Activated naive CD4-positive, alpha-beta T cell treated with anti-CD3 and anti-CD28 coated beads, Interleukin-2, amount 10 ng/mL, durations not matched to agents 7 days and 5 days (primary cell): ENCODE results near the gene CAMK2B.

Experiments
- CTCF ChIA-PET: fragments of 350-600 bp; sonication (Branson Sonifier 250); formaldehyde crosslinking; loops from one replicate; lab custom pipeline; 2021; ENCODE audit warnings: antibody characterized with exemption; lab: Charles Lee
- DNase-seq: peaks from one replicate; pipeline ENCODE4 v3.0.0-alpha.2; 2020
- H3K27ac Mint-ChIP-seq: one replicate; pipeline ENCODE4 v1.8.0; 2021; ENCODE audit warnings: mild to moderate bottlenecking, moderate library complexity, mixed read lengths
- H3K27me3 Mint-ChIP-seq: one replicate; pipeline ENCODE4 v1.8.0; 2021; ENCODE audit warnings: mild to moderate bottlenecking, mixed read lengths
- H3K36me3 Mint-ChIP-seq: one replicate; pipeline ENCODE4 v1.8.0; 2021; ENCODE audit warnings: mixed read lengths
- H3K4me1 Mint-ChIP-seq: one replicate; pipeline ENCODE4 v1.8.0; 2021; ENCODE audit warnings: mixed read lengths
- H3K4me3 Mint-ChIP-seq: one replicate; pipeline ENCODE4 v1.8.0; 2021; ENCODE audit warnings: mild to moderate bottlenecking, moderate library complexity, mixed read lengths
- H3K9me3 Mint-ChIP-seq: one replicate; pipeline ENCODE4 v1.8.0; 2021; ENCODE audit warnings: mixed read lengths

The CAMK2B gene

GRCh38 chr7:44220046-44220357, 105.4 kb downstream of the CAMK2B start:
- Mint-ChIP-seq H3K4me3 (no peak overlapping the region), H3K4me1 (no peaks in the 10 kb centered on the region), H3K27me3 (peaks cover 4% of the 10 kb centered on the region), H3K36me3 (no peaks in the 10 kb centered on the region), H3K27ac (no peak overlapping the region), H3K9me3 (no peaks in the 10 kb centered on the region)
- CTCF ChIA-PET: no interaction called here
- DNase-seq: no peak

- Mint-ChIP-seq H3K9me3 (no peaks in the 10 kb centered on the region), H3K36me3 (no peaks in the 10 kb centered on the region), H3K27me3 (peaks cover 4% of the 10 kb centered on the region), H3K4me3 (no peak overlapping the region), H3K4me1 (no peaks in the 10 kb centered on the region), H3K27ac (no peak overlapping the region)
- CTCF ChIA-PET: no interaction called here
- DNase-seq: no peak
Measured at GRCh38 chr7:44219371-44220045, 105.9 kb downstream of the CAMK2B start.

- DNase-seq: no peak
- Mint-ChIP-seq H3K27ac (no peak overlapping the region), H3K4me1 (no peaks in the 10 kb centered on the region), H3K9me3 (no peaks in the 10 kb centered on the region), H3K4me3 (no peak overlapping the region), H3K36me3 (no peaks in the 10 kb centered on the region), H3K27me3 (no peaks in the 10 kb centered on the region)
- CTCF ChIA-PET: interaction anchor here (0.9 kb wide), 1 partner anchor 26 kb away, joined by 3 read pairs; no protein-coding TSS in a partner anchor
Measured at GRCh38 chr7:44218418-44219201, 106.8 kb downstream of the CAMK2B start.

- Mint-ChIP-seq H3K36me3 (no peaks in the 10 kb centered on the region), H3K27ac (no peak overlapping the region), H3K4me1 (no peaks in the 10 kb centered on the region), H3K27me3 (no peaks in the 10 kb centered on the region), H3K9me3 (no peaks in the 10 kb centered on the region), H3K4me3 (no peak overlapping the region)
- CTCF ChIA-PET: interaction anchor here (0.9 to 1.3 kb wide), 2 partner anchors 23 to 27 kb away, joined by 3 to 4 read pairs; no protein-coding TSS in a partner anchor
- no peak for DNase-seq
Measured at GRCh38 chr7:44217852-44218402, 107.5 kb downstream of the CAMK2B start.

- H3K9me3 Mint-ChIP-seq: no peaks in the 10 kb centered on the region
- no peak for DNase-seq
- no peak overlapping the region for H3K27ac Mint-ChIP-seq
- H3K36me3 Mint-ChIP-seq: peaks cover 4% of the 10 kb centered on the region
- no peak overlapping the region for H3K4me3 Mint-ChIP-seq
- H3K27me3 Mint-ChIP-seq: no peaks in the 10 kb centered on the region
- CTCF ChIA-PET: interaction anchor here (1.3 kb wide), 1 partner anchor 23 kb away, joined by 4 read pairs; no protein-coding TSS in a partner anchor
- H3K4me1 Mint-ChIP-seq: no peaks in the 10 kb centered on the region
Measured at GRCh38 chr7:44217223-44217714, 108.1 kb downstream of the CAMK2B start.

GRCh38 chr7:44216521-44217222, 108.7 kb downstream of the CAMK2B start:
- no peak overlapping the region for H3K27ac Mint-ChIP-seq
- H3K4me3 Mint-ChIP-seq: no peak overlapping the region
- no peaks in the 10 kb centered on the region for H3K9me3 Mint-ChIP-seq
- H3K27me3 Mint-ChIP-seq: no peaks in the 10 kb centered on the region
- H3K4me1 Mint-ChIP-seq: no peaks in the 10 kb centered on the region
- CTCF ChIA-PET: interaction anchor here (1.3 kb wide), 1 partner anchor 24 kb away, joined by 4 read pairs; no protein-coding TSS in a partner anchor
- no peak for DNase-seq
- peaks cover 6% of the 10 kb centered on the region for H3K36me3 Mint-ChIP-seq

- no peaks in the 10 kb centered on the region for H3K4me1 Mint-ChIP-seq
- H3K36me3 Mint-ChIP-seq: peaks cover 10% of the 10 kb centered on the region
- H3K4me3 Mint-ChIP-seq: no peak overlapping the region
- CTCF ChIA-PET: no interaction called here
- no peak overlapping the region for H3K27ac Mint-ChIP-seq
- DNase-seq: no peak
- no peaks in the 10 kb centered on the region for H3K9me3 Mint-ChIP-seq
- no peaks in the 10 kb centered on the region for H3K27me3 Mint-ChIP-seq
Measured at GRCh38 chr7:44216019-44216418, 109.4 kb downstream of the CAMK2B start.

- DNase-seq: no peak
- H3K4me1 Mint-ChIP-seq: no peaks in the 10 kb centered on the region
- H3K4me3 Mint-ChIP-seq: no peak overlapping the region
- CTCF ChIA-PET: interaction anchor here (1.1 to 2.1 kb wide), 3 partner anchors 26 to 260 kb away, joined by 3 to 7 read pairs (median 5); no protein-coding TSS in a partner anchor
- H3K9me3 Mint-ChIP-seq: no peaks in the 10 kb centered on the region
- H3K36me3 Mint-ChIP-seq: peaks cover 13% of the 10 kb centered on the region
- H3K27me3 Mint-ChIP-seq: no peaks in the 10 kb centered on the region
- H3K27ac Mint-ChIP-seq: no peak overlapping the region
Measured at GRCh38 chr7:44215531-44215930, 109.9 kb downstream of the CAMK2B start.

- CTCF ChIA-PET: interaction anchor here (1.0 to 2.1 kb wide), 5 partner anchors 12 to 352 kb away, joined by 4 to 7 read pairs (median 5); no protein-coding TSS in a partner anchor
- Mint-ChIP-seq H3K27me3 (no peaks in the 10 kb centered on the region), H3K4me1 (no peaks in the 10 kb centered on the region), H3K4me3 (no peak overlapping the region), H3K36me3 (peaks cover 24% of the 10 kb centered on the region), H3K27ac (no peak overlapping the region), H3K9me3 (no peaks in the 10 kb centered on the region)
- no peak for DNase-seq
Measured at GRCh38 chr7:44213877-44214388, 111.5 kb downstream of the CAMK2B start.

GRCh38 chr7:44213206-44213876, 112.1 kb downstream of the CAMK2B start:
- Mint-ChIP-seq H3K4me3 (no peak overlapping the region), H3K36me3 (peaks cover 28% of the 10 kb centered on the region), H3K27ac (no peak overlapping the region), H3K4me1 (no peaks in the 10 kb centered on the region), H3K27me3 (no peaks in the 10 kb centered on the region), H3K9me3 (no peaks in the 10 kb centered on the region)
- CTCF ChIA-PET: interaction anchor here (1.0 to 2.1 kb wide), 3 partner anchors 11 to 351 kb away, joined by 4 to 7 read pairs (median 5); no protein-coding TSS in a partner anchor
- no peak for DNase-seq

- no peaks in the 10 kb centered on the region for H3K4me1 Mint-ChIP-seq
- no peaks in the 10 kb centered on the region for H3K9me3 Mint-ChIP-seq
- peaks cover 31% of the 10 kb centered on the region for H3K36me3 Mint-ChIP-seq
- CTCF ChIA-PET: interaction anchor here (1.0 to 1.9 kb wide), 2 partner anchors 11 to 352 kb away, joined by 4 to 5 read pairs; no protein-coding TSS in a partner anchor
- H3K27ac Mint-ChIP-seq: no peak overlapping the region
- DNase-seq: no peak
- no peaks in the 10 kb centered on the region for H3K27me3 Mint-ChIP-seq
- no peak overlapping the region for H3K4me3 Mint-ChIP-seq
Measured at GRCh38 chr7:44212581-44213184, 112.7 kb downstream of the CAMK2B start.

- no peak overlapping the region for H3K4me3 Mint-ChIP-seq
- no peak for DNase-seq
- CTCF ChIA-PET: interaction anchor here (1.9 kb wide), 1 partner anchor 10 kb away, joined by 5 read pairs; no protein-coding TSS in a partner anchor
- H3K27ac Mint-ChIP-seq: no peak overlapping the region
- H3K4me1 Mint-ChIP-seq: no peaks in the 10 kb centered on the region
- H3K9me3 Mint-ChIP-seq: no peaks in the 10 kb centered on the region
- H3K36me3 Mint-ChIP-seq: peaks cover 31% of the 10 kb centered on the region
- no peaks in the 10 kb centered on the region for H3K27me3 Mint-ChIP-seq
Measured at GRCh38 chr7:44212018-44212417, 113.4 kb downstream of the CAMK2B start.
